Measurements from ENCODE around the gene ST8SIA2. TPM values are rescaled to one million over a fixed set of nuclear protein-coding genes. Genes with fewer than 3 reads are reported as not detected.

The ST8SIA2 gene
- total RNA-seq, 1 donor from 2014 or later: 7.8 TPM

DNA sequence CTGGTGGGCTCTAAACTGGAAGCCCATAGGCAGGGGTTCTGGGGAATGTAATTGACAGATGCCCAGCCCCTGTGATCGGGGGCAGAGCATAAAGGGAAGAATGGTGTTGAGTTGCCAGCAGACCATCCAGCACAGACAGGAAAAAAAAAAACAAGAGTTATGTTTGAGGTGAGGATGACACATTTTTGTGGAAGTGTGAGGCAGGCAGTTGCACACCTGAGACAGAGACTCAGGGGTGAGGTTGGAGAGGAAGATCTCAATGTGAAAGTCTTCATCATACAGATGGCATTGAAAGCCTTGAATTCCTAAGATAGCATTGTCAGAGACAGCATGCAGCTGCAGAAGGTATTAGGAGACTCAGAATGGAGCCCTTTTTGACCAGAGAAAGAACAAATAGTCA, 18.6 kb upstream of the ST8SIA2 start:
- Histone ChIP-seq H3K4me1 (ENCODE audit: control insufficient read depth in 3 of 3, insufficient read depth in 3 of 3, low read length in 3 of 3) (peaks cover 0 to 5% (median 3%) of the 10 kb centered on the region in 3 donors), H3K27ac (ENCODE audit: low read depth, low read length) (no peak overlapping the region), H3K9ac (ENCODE audit: low read depth in 1 of 3, low read length in 3 of 3) (no peak overlapping the region), H3K9me3 (ENCODE audit: control insufficient read depth in 3 of 3, low read length in 3 of 3) (no peaks in the 10 kb centered on the region), H3K36me3 (ENCODE audit: control insufficient read depth in 3 of 3, insufficient read depth in 3 of 3, low read length in 3 of 3) (no peaks in the 10 kb centered on the region), H3K27me3 (ENCODE audit: control insufficient read depth in 3 of 3, insufficient read depth in 3 of 3, low read length in 3 of 3) (peaks cover 0 to 3% (median 0%) of the 10 kb centered on the region in 3 donors), H3K4me3 (ENCODE audit: low read length in 3 of 3) (no peak overlapping the region)

DNA sequence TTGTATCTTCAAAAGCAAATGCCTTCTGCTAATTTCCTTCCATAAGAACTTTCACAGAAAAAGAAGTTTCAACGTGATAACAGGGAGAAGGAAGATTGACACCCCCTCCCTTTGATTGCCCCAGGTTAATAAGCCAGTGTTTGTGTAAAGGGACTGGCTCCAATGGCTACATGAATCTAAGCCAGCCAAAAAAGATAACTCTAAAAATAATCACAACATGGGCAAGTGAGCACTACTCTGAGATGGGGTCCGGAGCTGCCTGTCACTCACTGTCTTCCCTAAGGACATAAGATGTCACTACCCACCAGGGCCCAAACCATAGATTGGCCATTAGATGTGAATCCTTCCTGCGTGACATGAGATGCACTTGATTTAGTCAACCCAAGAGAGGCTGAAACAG, 17.6 kb upstream of the ST8SIA2 start:
- Histone ChIP-seq H3K36me3 (ENCODE audit: control insufficient read depth in 3 of 3, insufficient read depth in 3 of 3, low read length in 3 of 3) (no peaks in the 10 kb centered on the region), H3K9ac (ENCODE audit: low read depth in 1 of 3, low read length in 3 of 3) (no peak overlapping the region), H3K4me3 (ENCODE audit: low read length in 3 of 3) (no peak overlapping the region), H3K9me3 (ENCODE audit: control insufficient read depth in 3 of 3, low read length in 3 of 3) (no peaks in the 10 kb centered on the region), H3K4me1 (ENCODE audit: control insufficient read depth in 3 of 3, insufficient read depth in 3 of 3, low read length in 3 of 3) (peaks cover 0 to 5% (median 3%) of the 10 kb centered on the region in 3 donors), H3K27me3 (ENCODE audit: control insufficient read depth in 3 of 3, insufficient read depth in 3 of 3, low read length in 3 of 3) (peaks cover 0 to 3% (median 0%) of the 10 kb centered on the region in 3 donors), H3K27ac (ENCODE audit: low read depth, low read length) (no peak overlapping the region)

DNA sequence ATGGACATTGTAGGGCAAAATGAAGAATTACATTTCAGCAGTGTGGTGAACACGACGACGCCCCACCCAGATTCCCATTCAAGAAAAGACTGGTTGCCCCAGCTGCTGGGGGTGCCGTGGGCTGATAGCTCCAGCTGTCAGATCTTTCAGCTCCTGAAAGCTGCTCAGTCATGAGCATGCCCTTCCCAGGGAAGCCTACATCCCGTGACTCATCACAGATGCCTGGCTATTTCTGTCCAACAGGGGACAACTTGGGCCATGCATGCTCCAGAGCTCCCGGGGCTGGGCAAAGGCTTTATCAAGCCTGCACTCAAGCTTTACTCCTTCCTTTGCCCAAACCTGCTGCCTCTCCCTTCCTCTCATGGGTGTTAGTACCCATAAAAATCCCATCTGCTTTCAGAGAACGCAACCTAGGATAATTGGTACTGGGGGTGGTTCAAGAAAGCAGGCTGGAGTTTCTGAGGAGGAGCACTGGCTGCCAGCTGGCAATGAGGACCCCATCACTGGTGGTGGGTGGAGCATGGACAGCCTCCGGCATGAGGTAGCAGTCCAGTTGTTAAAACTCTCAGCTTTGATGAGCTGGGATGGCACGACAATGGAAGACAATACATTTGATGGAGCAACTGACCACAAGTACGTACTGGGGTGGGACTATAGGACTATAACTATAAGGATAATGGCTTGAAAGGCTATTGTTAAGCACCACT, 16.4 kb upstream of the ST8SIA2 start:
- Histone ChIP-seq H3K27ac (ENCODE audit: low read depth, low read length) (no peak overlapping the region), H3K9me3 (ENCODE audit: control insufficient read depth in 3 of 3, low read length in 3 of 3) (no peaks in the 10 kb centered on the region), H3K4me3 (ENCODE audit: low read length in 3 of 3) (no peak overlapping the region), H3K36me3 (ENCODE audit: control insufficient read depth in 3 of 3, insufficient read depth in 3 of 3, low read length in 3 of 3) (no peaks in the 10 kb centered on the region), H3K4me1 (ENCODE audit: control insufficient read depth in 3 of 3, insufficient read depth in 3 of 3, low read length in 3 of 3) (peaks cover 0 to 5% (median 3%) of the 10 kb centered on the region in 3 donors), H3K9ac (ENCODE audit: low read depth in 1 of 3, low read length in 3 of 3) (no peak overlapping the region), H3K27me3 (ENCODE audit: control insufficient read depth in 3 of 3, insufficient read depth in 3 of 3, low read length in 3 of 3) (peaks cover 0 to 3% (median 0%) of the 10 kb centered on the region in 3 donors)

DNA sequence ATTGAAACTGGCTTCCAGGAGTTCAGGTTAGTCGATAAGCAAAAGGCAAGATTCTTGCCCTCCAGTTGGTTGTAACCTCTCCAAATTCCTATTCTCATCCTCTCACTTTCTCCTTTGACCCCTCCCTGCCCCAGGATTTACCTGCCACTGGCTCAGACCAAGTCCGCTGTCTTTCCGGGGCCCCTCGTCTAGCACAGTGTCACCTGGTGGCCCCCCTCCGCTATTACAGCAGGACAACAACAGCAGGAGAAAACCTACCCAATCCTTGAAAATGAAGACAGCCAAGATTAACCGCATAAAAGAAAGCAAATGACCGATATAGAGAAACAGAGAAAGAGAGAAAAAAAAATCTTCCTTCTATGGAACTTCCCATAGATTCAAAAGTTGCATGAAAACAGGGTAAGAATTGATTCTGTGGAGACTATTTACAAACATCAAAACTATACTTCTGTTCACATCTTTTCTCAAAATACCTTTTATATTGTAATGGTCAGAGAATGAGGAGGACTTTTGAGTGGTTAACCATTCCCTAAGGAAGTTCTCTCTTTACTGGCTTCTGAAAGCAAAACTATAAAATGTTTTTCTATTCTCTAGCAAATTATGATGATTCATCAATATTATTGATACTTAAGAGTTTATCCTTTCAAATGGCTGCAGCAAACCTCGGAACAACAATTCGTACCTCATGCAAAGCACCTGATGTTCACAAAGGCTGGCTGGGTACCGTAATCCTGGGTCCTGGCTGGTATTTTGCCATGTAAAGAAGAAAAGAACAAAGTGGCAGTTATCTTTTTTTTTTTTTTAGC, 10.0 kb upstream of the ST8SIA2 start:
- Histone ChIP-seq H3K4me3 (ENCODE audit: low read length in 3 of 3) (no peak overlapping the region), H3K27me3 (ENCODE audit: control insufficient read depth in 3 of 3, insufficient read depth in 3 of 3, low read length in 3 of 3) (peaks cover 6 to 8% (median 7%) of the 10 kb centered on the region in 3 donors), H3K36me3 (ENCODE audit: control insufficient read depth in 3 of 3, insufficient read depth in 3 of 3, low read length in 3 of 3) (no peaks in the 10 kb centered on the region), H3K4me1 (ENCODE audit: control insufficient read depth in 3 of 3, insufficient read depth in 3 of 3, low read length in 3 of 3) (no peaks in the 10 kb centered on the region), H3K27ac (ENCODE audit: low read depth, low read length) (no peak overlapping the region), H3K9me3 (ENCODE audit: control insufficient read depth in 3 of 3, low read length in 3 of 3) (no peaks in the 10 kb centered on the region), H3K9ac (ENCODE audit: low read depth in 1 of 3, low read length in 3 of 3) (no peak overlapping the region)

DNA sequence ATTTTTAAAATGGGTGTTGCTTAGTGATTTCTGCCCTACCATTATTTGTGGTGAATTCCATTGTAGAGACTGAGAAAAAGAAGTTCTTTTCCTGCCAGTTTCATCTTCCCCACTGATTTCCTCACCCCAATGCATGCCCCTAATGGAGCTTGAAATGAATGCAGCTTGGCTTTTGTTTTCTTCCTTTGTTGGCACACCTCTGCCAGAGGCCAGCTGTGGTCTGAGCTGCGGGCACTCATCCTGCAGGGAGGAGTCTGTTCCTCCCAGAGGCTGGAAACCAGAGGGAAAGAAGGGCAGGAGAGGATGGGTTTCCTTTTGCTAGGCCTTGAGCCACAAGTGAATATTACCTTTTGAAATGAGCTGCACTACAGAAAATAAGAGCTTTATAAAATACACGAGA, 9.3 kb upstream of the ST8SIA2 start:
- H3K36me3 ChIP-seq (ENCODE audit: control insufficient read depth in 3 of 3, insufficient read depth in 3 of 3, low read length in 3 of 3): no peaks in the 10 kb centered on the region
- H3K27ac ChIP-seq (ENCODE audit: low read depth, low read length): no peak overlapping the region
- no peaks in the 10 kb centered on the region for H3K9me3 ChIP-seq (ENCODE audit: control insufficient read depth in 3 of 3, low read length in 3 of 3)
- H3K4me3 ChIP-seq (ENCODE audit: low read length in 3 of 3): no peak overlapping the region
- H3K9ac ChIP-seq (ENCODE audit: low read depth in 1 of 3, low read length in 3 of 3): no peak overlapping the region
- peaks cover 6 to 14% (median 7%) of the 10 kb centered on the region in 3 donors for H3K27me3 ChIP-seq (ENCODE audit: control insufficient read depth in 3 of 3, insufficient read depth in 3 of 3, low read length in 3 of 3)
- no peaks in the 10 kb centered on the region for H3K4me1 ChIP-seq (ENCODE audit: control insufficient read depth in 3 of 3, insufficient read depth in 3 of 3, low read length in 3 of 3)

DNA sequence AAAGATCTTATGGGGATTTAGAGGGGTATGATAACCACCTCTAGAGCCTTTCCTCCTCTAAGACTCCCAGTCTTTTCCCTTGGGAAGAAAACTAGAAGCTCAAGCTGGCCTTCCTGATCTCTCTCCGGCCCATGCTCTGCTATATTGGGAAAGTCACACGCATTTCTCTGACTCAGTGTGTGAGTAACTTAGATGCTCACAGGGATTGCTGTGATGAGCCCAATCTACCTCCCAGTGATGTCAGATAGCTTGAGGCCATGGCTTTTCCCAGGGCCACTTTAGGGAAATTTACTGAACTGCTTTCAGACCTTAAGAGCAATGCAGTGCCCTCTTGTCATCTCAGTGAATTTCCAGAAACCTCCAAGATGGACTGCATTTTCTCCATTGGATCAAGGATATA, 8.6 kb upstream of the ST8SIA2 start:
- no peak overlapping the region for H3K9ac ChIP-seq (ENCODE audit: low read depth in 1 of 3, low read length in 3 of 3)
- peaks cover 6 to 14% (median 7%) of the 10 kb centered on the region in 3 donors for H3K27me3 ChIP-seq (ENCODE audit: control insufficient read depth in 3 of 3, insufficient read depth in 3 of 3, low read length in 3 of 3)
- no peak overlapping the region for H3K27ac ChIP-seq (ENCODE audit: low read depth, low read length)
- H3K4me3 ChIP-seq (ENCODE audit: low read length in 3 of 3): no peak overlapping the region
- H3K36me3 ChIP-seq (ENCODE audit: control insufficient read depth in 3 of 3, insufficient read depth in 3 of 3, low read length in 3 of 3): no peaks in the 10 kb centered on the region
- no peaks in the 10 kb centered on the region for H3K4me1 ChIP-seq (ENCODE audit: control insufficient read depth in 3 of 3, insufficient read depth in 3 of 3, low read length in 3 of 3)
- H3K9me3 ChIP-seq (ENCODE audit: control insufficient read depth in 3 of 3, low read length in 3 of 3): no peaks in the 10 kb centered on the region

DNA sequence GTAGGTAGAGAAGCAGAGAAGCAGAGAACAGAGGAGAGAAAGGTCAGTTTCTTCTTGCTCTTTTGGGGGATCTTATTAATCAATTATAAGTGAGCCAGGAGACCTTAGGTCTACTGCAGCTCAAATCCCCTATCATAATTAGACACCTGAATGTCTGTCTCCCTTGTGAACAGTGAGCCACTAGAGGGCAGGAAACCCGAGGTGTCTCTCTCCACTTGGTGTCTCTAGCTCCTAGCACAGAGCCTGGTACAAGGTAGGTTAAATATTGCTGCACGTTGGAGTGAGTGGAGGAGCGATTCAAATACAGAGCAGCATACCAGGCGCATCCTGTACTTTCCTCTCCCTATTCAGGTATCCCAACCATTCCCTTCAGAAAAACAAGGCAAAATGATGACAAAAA, 2.0 kb upstream of the ST8SIA2 start:
- Histone ChIP-seq H3K36me3 (ENCODE audit: control insufficient read depth in 3 of 3, insufficient read depth in 3 of 3, low read length in 3 of 3) (no peaks in the 10 kb centered on the region), H3K9me3 (ENCODE audit: control insufficient read depth in 3 of 3, low read length in 3 of 3) (no peaks in the 10 kb centered on the region), H3K27ac (ENCODE audit: low read depth, low read length) (no peak overlapping the region), H3K27me3 (ENCODE audit: control insufficient read depth in 3 of 3, insufficient read depth in 3 of 3, low read length in 3 of 3) (peaks cover 39 to 50% (median 45%) of the 10 kb centered on the region in 3 donors), H3K4me1 (ENCODE audit: control insufficient read depth in 3 of 3, insufficient read depth in 3 of 3, low read length in 3 of 3) (peaks cover 6 to 13% (median 7%) of the 10 kb centered on the region in 3 donors), H3K9ac (ENCODE audit: low read depth in 1 of 3, low read length in 3 of 3) (no peak overlapping the region), H3K4me3 (ENCODE audit: low read length in 3 of 3) (no peak overlapping the region)

DNA sequence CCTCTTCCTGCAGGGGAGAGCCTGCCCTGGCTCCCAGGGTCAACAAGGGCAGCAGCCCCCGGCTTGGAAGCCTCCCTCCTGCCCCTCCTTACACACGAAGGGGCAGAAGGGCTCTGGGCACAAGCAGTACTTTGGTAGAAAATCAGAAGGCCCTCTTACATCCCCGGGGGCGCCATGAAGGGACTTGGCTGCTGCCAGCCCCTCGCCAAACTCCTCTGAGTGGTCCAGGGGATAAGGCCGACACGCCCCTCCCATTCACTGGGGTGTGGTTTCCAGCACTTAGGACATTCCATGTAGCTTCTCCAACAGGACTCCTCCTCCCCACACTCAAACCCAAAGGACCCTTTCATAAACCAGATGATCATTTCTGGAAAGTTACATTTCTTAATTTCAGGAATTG, 1.2 kb upstream of the ST8SIA2 start:
- H3K27ac ChIP-seq (ENCODE audit: low read depth, low read length): no peak overlapping the region
- H3K27me3 ChIP-seq (ENCODE audit: control insufficient read depth in 3 of 3, insufficient read depth in 3 of 3, low read length in 3 of 3): peaks cover 43 to 50% (median 45%) of the 10 kb centered on the region in 3 donors

DNA sequence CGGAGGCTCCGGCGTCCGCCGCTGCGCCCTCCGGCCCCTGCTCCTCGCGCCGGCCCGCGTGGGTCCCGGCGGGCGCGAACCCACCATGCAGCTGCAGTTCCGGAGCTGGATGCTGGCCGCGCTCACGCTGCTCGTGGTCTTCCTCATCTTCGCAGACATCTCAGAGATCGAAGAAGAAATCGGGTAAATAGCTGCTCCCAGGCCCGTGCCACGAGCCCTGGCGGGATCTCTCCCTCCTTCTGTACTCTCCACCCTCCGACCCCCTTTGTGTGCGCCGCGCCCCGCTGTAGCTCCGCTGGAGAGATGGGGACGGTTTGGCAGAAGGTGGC, 263 bp downstream of the ST8SIA2 start:
- Histone ChIP-seq H3K4me1 (ENCODE audit: control insufficient read depth in 3 of 3, insufficient read depth in 3 of 3, low read length in 3 of 3) (peaks cover 6 to 13% (median 7%) of the 10 kb centered on the region in 3 donors), H3K9me3 (ENCODE audit: control insufficient read depth in 3 of 3, low read length in 3 of 3) (no peaks in the 10 kb centered on the region), H3K36me3 (ENCODE audit: control insufficient read depth in 3 of 3, insufficient read depth in 3 of 3, low read length in 3 of 3) (no peaks in the 10 kb centered on the region), H3K27ac (ENCODE audit: low read depth, low read length) (no peak overlapping the region), H3K4me3 (ENCODE audit: low read length in 3 of 3) (peak overlapping the region; percentile 56 to 68 (median 65)), H3K9ac (ENCODE audit: low read depth in 1 of 3, low read length in 3 of 3) (peak overlapping the region in 1 of 3 donors; percentile 50), H3K27me3 (ENCODE audit: control insufficient read depth in 3 of 3, insufficient read depth in 3 of 3, low read length in 3 of 3) (peaks cover 39 to 43% (median 43%) of the 10 kb centered on the region in 3 donors)

More for the DNA sequence above, 1.2 kb upstream of the ST8SIA2 start:
- Histone ChIP-seq H3K4me1 (ENCODE audit: control insufficient read depth in 3 of 3, insufficient read depth in 3 of 3, low read length in 3 of 3) (peaks cover 6 to 13% (median 7%) of the 10 kb centered on the region in 3 donors), H3K4me3 (ENCODE audit: low read length in 3 of 3) (no peak overlapping the region), H3K36me3 (ENCODE audit: control insufficient read depth in 3 of 3, insufficient read depth in 3 of 3, low read length in 3 of 3) (no peaks in the 10 kb centered on the region), H3K9me3 (ENCODE audit: control insufficient read depth in 3 of 3, low read length in 3 of 3) (no peaks in the 10 kb centered on the region), H3K9ac (ENCODE audit: low read depth in 1 of 3, low read length in 3 of 3) (no peak overlapping the region)

All from skeletal muscle tissue (tissue), 4 donors.